HepG2 (cell line): ENCODE measurements around the gene TLK1. TPM values are rescaled to one million over a fixed set of nuclear protein-coding genes. Genes with fewer than 3 reads are reported as not detected.

Experiments used
- ATAC-seq: fragments of 200-7000 bp; cut with Tn5 transposase; 3 replicates; pipeline ENCODE4 v1.9.1; 2020; ENCODE audit warnings: mild to moderate bottlenecking, moderate library complexity
- BruUV-seq: library from RNA; stranded (reverse); fragments of 400-500 nt; replicated peaks from 2 replicates; lab custom pipeline; 2021; lab: Mats Ljungman, UMichigan
- CTCF ChIA-PET: fragments of 300-600 bp; formaldehyde crosslinking; extraction: SDS; loops from one replicate; lab custom pipeline; 2021; ENCODE audit warnings: low total read pairs, inconsistent platforms, low intra/inter-chr PET ratio; lab: Yijun Ruan, JAX
- POLR2A ChIA-PET: fragments of 350-600 bp; sonication (Branson Sonifier 250); formaldehyde crosslinking; loops from one replicate; lab custom pipeline; 2020; ENCODE audit warnings: antibody characterized with exemption, inconsistent platforms; lab: Yijun Ruan, JAX
- DNase-seq: peaks from one replicate; pipeline ENCODE4 v3.0.0-alpha.2; 2015; ENCODE audit warnings: low spot score
- FAIRE-seq: peaks from 3 replicates; lab custom pipeline; 2011; peaks lifted over from hg19 to GRCh38; lab: Jason Lieb, UNC
- H2AFZ ChIP-seq: one replicate; pipeline ENCODE4 v1.6.1; 2011; ENCODE audit warnings: low read length, inconsistent platforms
- H3K27ac ChIP-seq: fragments of 300-600 bp; 3 replicates; pipeline ENCODE4 v1.8.0; 2011; ENCODE audit warnings: mixed run types, mild to moderate bottlenecking, mixed read lengths, low read length, inconsistent platforms; ENCODE audit not compliant: insufficient read depth; ENCODE audit errors: extremely low read length
- H3K27me3 ChIP-seq, 2 experiments: fragments of 200-600 bp in 1 of 2; 2 replicates in 1 of 2; 3 replicates in 1 of 2; pipeline versions ENCODE4 v1.6.0 to v1.8.0; 2011; ENCODE audit warnings: low read length in 2 of 2, mild to moderate bottlenecking in 2 of 2, moderate library complexity in 2 of 2, inconsistent platforms in 1 of 2; ENCODE audit not compliant: insufficient read depth in 2 of 2, control insufficient read depth in 1 of 2
- H3K36me3 ChIP-seq, 2 experiments: fragments of 200-600 bp in 1 of 2; replicated peaks in 1 of 2; 2 replicates in 1 of 2; 3 replicates in 1 of 2; pipeline versions ENCODE4 v1.5.1 to v1.8.0; 2011; ENCODE audit warnings: low read length in 2 of 2, inconsistent platforms in 1 of 2; ENCODE audit not compliant: insufficient read depth in 2 of 2, control insufficient read depth in 1 of 2
- H3K4me1 ChIP-seq: 2 replicates; pipeline ENCODE4 v1.5.1; 2012; ENCODE audit warnings: low read length, inconsistent platforms; ENCODE audit not compliant: insufficient read depth
- H3K4me2 ChIP-seq: 2 replicates; pipeline ENCODE4 v1.6.0; 2011; ENCODE audit warnings: low read depth, low read length, inconsistent platforms
- H3K4me3 ChIP-seq, 3 experiments: fragments of 200-600 bp in 1 of 3; sonication (generic), shearing (Covaris generic) in 1 of 3; replicated peaks in 1 of 3; 2 replicates each; pipeline ENCODE4 v1.5.1; 2011 to 2016; ENCODE audit warnings: low read length in 3 of 3, inconsistent platforms in 2 of 3, low read depth in 2 of 3, mild to moderate bottlenecking in 2 of 3, control low read depth in 1 of 3, mixed read lengths in 1 of 3; ENCODE audit not compliant: insufficient read depth in 1 of 3
- H3K79me2 ChIP-seq: one replicate; pipeline ENCODE4 v1.6.1; 2011; ENCODE audit warnings: low read length, inconsistent platforms; ENCODE audit not compliant: insufficient read depth
- H3K9ac ChIP-seq: 2 replicates; pipeline ENCODE4 v1.6.0; 2011; ENCODE audit warnings: mild to moderate bottlenecking, low read depth, low read length, inconsistent platforms; ENCODE audit not compliant: insufficient read depth
- H3K9me3 ChIP-seq: 2 replicates; pipeline ENCODE4 v1.5.1; 2012; ENCODE audit warnings: mild to moderate bottlenecking, low read length
- H4K20me1 ChIP-seq: 2 replicates; pipeline ENCODE4 v1.6.0; 2011; ENCODE audit warnings: inconsistent platforms, mild to moderate bottlenecking, low read length, moderate library complexity; ENCODE audit not compliant: insufficient read depth
- ARNT2 ChIP-seq: sonication (generic); formaldehyde crosslinking; IDR thresholded peaks from 2 replicates; pipeline ENCODE4 v1.8.0; 2022; ENCODE audit warnings: mild to moderate bottlenecking, low read depth, missing genetic modification reagents, moderate library complexity
- BCL6 ChIP-seq: IDR thresholded peaks from 2 replicates; pipeline ENCODE4 v1.6.1; 2016; ENCODE audit warnings: missing genetic modification reagents, missing compliant biosample characterization
- CREB1 ChIP-seq, 2 experiments: fragments of 450-650 bp in 1 of 2; IDR thresholded peaks; 2 replicates each; pipeline ENCODE4 v1.6.1; 2016 to 2017; ENCODE audit warnings: control low read depth in 1 of 2, mild to moderate bottlenecking in 1 of 2, missing compliant biosample characterization in 1 of 2, missing genetic modification characterization in 1 of 2
- DDIT3 ChIP-seq: sonication (generic); formaldehyde crosslinking; IDR thresholded peaks from 2 replicates; pipeline ENCODE4 v1.4.0; 2020; ENCODE audit warnings: mild to moderate bottlenecking, missing genetic modification reagents
- ELF3 ChIP-seq: IDR thresholded peaks from 2 replicates; pipeline ENCODE4 v1.6.1; 2016; ENCODE audit warnings: missing genetic modification reagents, missing compliant biosample characterization
- GRHL1 ChIP-seq: sonication (generic); formaldehyde crosslinking; conservative IDR thresholded peaks from 2 replicates; pipeline ENCODE4 v1.8.0; 2022; ENCODE audit warnings: missing genetic modification reagents
- HOMEZ ChIP-seq: IDR thresholded peaks from 2 replicates; pipeline ENCODE4 v1.6.1; 2016; ENCODE audit warnings: low read depth
- ISL2 ChIP-seq: sonication (generic); formaldehyde crosslinking; IDR thresholded peaks from 2 replicates; pipeline ENCODE4 v1.5.0; 2020; ENCODE audit warnings: missing genetic modification reagents
- PLSCR1 ChIP-seq: sonication (generic); formaldehyde crosslinking; IDR thresholded peaks from 2 replicates; pipeline ENCODE4 v1.5.0; 2020; ENCODE audit warnings: missing genetic modification reagents, mild to moderate bottlenecking, borderline replicate concordance
- RXRA ChIP-seq: sonication (generic); formaldehyde crosslinking; IDR thresholded peaks from 2 replicates; pipeline ENCODE4 v1.5.1; 2020; ENCODE audit warnings: missing genetic modification reagents
- SNAPC5 ChIP-seq: sonication (generic); formaldehyde crosslinking; IDR thresholded peaks from 2 replicates; pipeline ENCODE4 v1.8.1; 2023; ENCODE audit warnings: mild to moderate bottlenecking, missing genetic modification reagents, borderline replicate concordance
- THYN1 ChIP-seq: sonication (generic); formaldehyde crosslinking; IDR thresholded peaks from 2 replicates; pipeline ENCODE4 v1.8.1; 2023; ENCODE audit warnings: low read depth, mild to moderate bottlenecking, moderate library complexity, missing genetic modification reagents, borderline replicate concordance
- TOPORS ChIP-seq: sonication (generic); formaldehyde crosslinking; IDR thresholded peaks from 2 replicates; pipeline ENCODE4 v1.8.0; 2023; ENCODE audit warnings: mild to moderate bottlenecking, missing genetic modification reagents
- TRIM22 ChIP-seq: fragments of 450-650 bp; IDR thresholded peaks from 2 replicates; pipeline ENCODE4 v1.6.1; 2017
- ZFP37 ChIP-seq: sonication (generic); formaldehyde crosslinking; IDR thresholded peaks from 2 replicates; pipeline ENCODE4 v1.4.0; 2020; ENCODE audit warnings: missing genetic modification reagents, borderline replicate concordance
- ZNF879 ChIP-seq: sonication (generic); formaldehyde crosslinking; IDR thresholded peaks from 2 replicates; pipeline ENCODE4 v1.8.1; 2023; ENCODE audit warnings: missing genetic modification reagents
- ZUFSP ChIP-seq: sonication (generic); formaldehyde crosslinking; IDR thresholded peaks from 2 replicates; pipeline ENCODE4 v1.9.0; 2021; ENCODE audit warnings: missing genetic modification reagents, mild to moderate bottlenecking, borderline replicate concordance
- WGBS: methylation state at CpG from one replicate; pipeline ENCODE4 v1.1.6; 2017; ENCODE audit warnings: low lambda C conversion rate; 5-methylcytosine and 5-hydroxymethylcytosine counted together
- in situ Hi-C: cut with HindIII; loops from 2 replicates; pipeline ENCODE4 v1.10.0; 2017; ENCODE audit warnings: low pct_unique_long_range_greater_than_20kb; ENCODE audit not compliant: extremely low pct_ligation_motif_present
- intact Hi-C: fragments of 100-400 bp; cut with micrococcal nuclease; formaldehyde crosslinking; loops from one replicate; pipeline ENCODE4 v1.10.0; 2022; ENCODE audit not compliant: unreplicated experiment
- polyA plus RNA-seq, 8 experiments: library from polyadenylated mRNA; depleted of rRNA in 3 of 8; stranded (reverse) in 7 of 8; unstranded in 1 of 8; fragments of >200 nt; fragmentation: Illumina TruSeq in 4 of 8; extraction: Trizol in 4 of 8; gene quantifications; 2 replicates each; pipeline versions ENCODE4 v1.2.1 to v1.2.3, GENCODE V29; 2011 to 2016; ENCODE audit warnings: low read depth in 4 of 8, missing spikeins in 1 of 8, mixed read lengths in 1 of 8; ENCODE audit not compliant: insufficient read depth in 1 of 8
- total RNA-seq, 5 experiments: library from RNA; depleted of rRNA; stranded (reverse); fragments of >200 nt; fragmentation: Illumina TruSeq; extraction: Trizol; gene quantifications; 2 replicates each; pipeline ENCODE4 v1.2.3, GENCODE V29; 2016; ENCODE audit warnings: low read depth in 1 of 5

The TLK1 gene
- total and polyA plus RNA-seq, 2 of the 13 experiments (the other 11 are each of a cell fraction or from before 2014, with no cell fraction given) = 16.8 to 28.7 TPM

- intact Hi-C loops = no loop called here
- FAIRE-seq (no peak), ATAC-seq (peak; percentile 11; the same call in 1 of the 3 replicates), DNase-seq (no peak)
- no TSS peak for BruUV-seq
- H3K27me3 ChIP-seq = no peaks in the 10 kb centered on the region; a peak in 1 of 5 replicates
- H3K4me3 ChIP-seq = no peak overlapping the region
- H3K9ac ChIP-seq = no peak overlapping the region
- in situ Hi-C loops = loop anchor here (10.0 kb wide), 1 partner anchor 440 kb away; the partner anchor contains the start of gene SP5
- H2AFZ ChIP-seq = no peak overlapping the region
- WGBS = 8% methylated on average over 1 of the region's 1 CpG
- peaks cover 80% of the 10 kb centered on the region for H4K20me1 ChIP-seq
- CTCF ChIA-PET = no interaction called here
- POLR2A ChIA-PET = interaction anchor here (0.8 to 1.1 kb wide), 2 partner anchors 9 to 279 kb away, joined by 3 read pairs; partner anchors contain the start of genes DCAF17 and METTL8
- H3K36me3 ChIP-seq = no peaks in the 10 kb centered on the region
- H3K4me1 ChIP-seq = peaks cover 90% of the 10 kb centered on the region
- H3K27ac ChIP-seq = peak overlapping the region; percentile 38
- H3K9me3 ChIP-seq = no peaks in the 10 kb centered on the region
- peak overlapping the region; percentile 34 for H3K4me2 ChIP-seq
- H3K79me2 ChIP-seq = peaks cover 98% of the 10 kb centered on the region
- TF ChIP-seq GRHL1 (CRISPR knock-in tag) = no peak
- no peak for TF ChIP-seq ARNT2 (CRISPR knock-in tag)
- TF ChIP-seq CREB1 (IDR thresholded peaks at IDR 0.05) = no peak
- no peak for TF ChIP-seq CREB1 (CRISPR knock-in tag; IDR thresholded peaks at IDR 0.05)
- TF ChIP-seq HOMEZ (CRISPR knock-in tag) = peak; percentile 53; the same call in 1 of the 2 replicates
- TF ChIP-seq ISL2 (CRISPR knock-in tag) = no peak; the same call in 1 of the 2 replicates
- TF ChIP-seq PLSCR1 (CRISPR knock-in tag) = no peak
- no peak for TF ChIP-seq TRIM22
- TF ChIP-seq ELF3 (CRISPR knock-in tag) = peak; percentile 68
- no peak for TF ChIP-seq RXRA (CRISPR knock-in tag)
- TF ChIP-seq ZFP37 (CRISPR knock-in tag) = no peak
- TF ChIP-seq THYN1 (CRISPR knock-in tag) = no peak
- TF ChIP-seq ZUFSP (CRISPR knock-in tag) = no peak
- TF ChIP-seq ZNF879 (CRISPR knock-in tag) = no peak
- TF ChIP-seq SNAPC5 = no peak
- no peak for TF ChIP-seq DDIT3 (CRISPR knock-in tag)
- no peak for TF ChIP-seq TOPORS (CRISPR knock-in tag)
- peak; percentile 28; the same call in 1 of the 2 replicates for TF ChIP-seq BCL6 (CRISPR knock-in tag)
Observed at GRCh38 chr2:171154348-171154747, 6.3 kb downstream of the TLK1 start.
